ENCODE data around the gene DIPK1B. TPM values are rescaled to one million over a fixed set of nuclear protein-coding genes. Genes with fewer than 3 reads are reported as not detected.

DIPK1B gene
- total and polyA plus RNA-seq, 2 donors (not counting 3 experiments of a cell fraction or from before 2014, with no cell fraction given), result 253 to 441 TPM

GRCh38 chr9:136763649-136764035 is 51.3 kb downstream of the DIPK1B start:
- no peaks in the 10 kb centered on the region for H4K20me1 ChIP-seq (replicated peaks; ENCODE audit: control insufficient read depth, extremely low read depth, insufficient read depth, low read length)
- H3K36me3 ChIP-seq (ENCODE audit: control insufficient read depth in 2 of 2, extremely low read depth in 1 of 2, insufficient read depth in 2 of 2, low read length in 2 of 2), result no peaks in the 10 kb centered on the region
- dilution Hi-C loops (cut with MboI; ENCODE audit: extremely low pct_ligation_motif_present, low sequenced_read_pairs) (no loop called here), intact Hi-C loops (cut with micrococcal nuclease) (no loop called here)
- H3K4me1 ChIP-seq (ENCODE audit: control insufficient read depth, extremely low read depth, insufficient read depth, low read length), result no peaks in the 10 kb centered on the region
- H3K79me2 ChIP-seq (ENCODE audit: control insufficient read depth, insufficient read depth, low read length), result no peaks in the 10 kb centered on the region
- H3K4me2 ChIP-seq (ENCODE audit: insufficient read depth, low read length), result no peak overlapping the region
- no peaks in the 10 kb centered on the region for H3K9me1 ChIP-seq (replicated peaks; ENCODE audit: control insufficient read depth, extremely low read depth, insufficient read depth, low read length)
- TF ChIP-seq GATA2 (IDR thresholded peaks at IDR 0.05; ENCODE audit: insufficient read depth, insufficient read length, low read depth, low read length) (no peak), MYC (IDR thresholded peaks at IDR 0.05; ENCODE audit: low read depth, low read length) (no peak), POLR2AphosphoS5 (IDR thresholded peaks at IDR 0.05; ENCODE audit: insufficient read depth, low read depth, low read length) (no peak), EZH2 (IDR thresholded peaks at IDR 0.05; ENCODE audit: borderline replicate concordance, low read depth, low read length, severe bottlenecking) (no peak), FOS (IDR thresholded peaks at IDR 0.05; ENCODE audit: borderline replicate concordance, insufficient read depth, low read length) (no peak), MAX (IDR thresholded peaks at IDR 0.05; ENCODE audit: insufficient read depth, insufficient read length) (no peak), POLR2A (IDR thresholded peaks at IDR 0.05; ENCODE audit: low read depth, low read length) (no peak), JUN (IDR thresholded peaks at IDR 0.05; ENCODE audit: borderline replicate concordance, insufficient read depth, insufficient read length, low read depth) (no peak), CTCF (IDR thresholded peaks at IDR 0.05; ENCODE audit: extremely low read depth in 1 of 2, insufficient read depth in 1 of 2, low read depth in 1 of 2, low read length in 2 of 2) (no peak)
- H3K27me3 ChIP-seq (ENCODE audit: control insufficient read depth in 2 of 2, insufficient read depth in 2 of 2, low read length in 2 of 2), result no peaks in the 10 kb centered on the region
- CTCF ChIA-PET, result interaction anchor here (1.1 to 1.8 kb wide), 3 partner anchors 9 to 36 kb away, joined by 3 to 5 read pairs (median 4); no protein-coding TSS in a partner anchor
- DNase-seq (ENCODE audit: low read depth, low spot score), result no peak
- no peaks in the 10 kb centered on the region for H3K9me3 ChIP-seq (replicated peaks; ENCODE audit: control insufficient read depth, insufficient read depth, low read length)
- no peak overlapping the region for H3K27ac ChIP-seq (ENCODE audit: insufficient read depth, low read depth, low read length)
- no peak for FAIRE-seq
- no peak overlapping the region for H3K9ac ChIP-seq (replicated peaks; ENCODE audit: extremely low read depth, insufficient read depth, low read length)
- BruUV-seq (replicated peaks), result no TSS peak
- H2AFZ ChIP-seq (ENCODE audit: low read depth, low read length), result no peak overlapping the region
- POLR2A ChIA-PET, result no interaction called here
- no peak overlapping the region for H3K4me3 ChIP-seq (replicated peaks in 1 of 3; ENCODE audit: insufficient read depth in 1 of 3, low read depth in 1 of 3, low read length in 3 of 3)
